Mononuclear cell (primary cell): ENCODE measurements around the gene ENTREP1. TPM values are rescaled to one million over a fixed set of nuclear protein-coding genes. Genes with fewer than 3 reads are reported as not detected.
"Not testable (repeated sequence)": the region's sequence is repeated elsewhere in the genome, so short reads cannot be mapped to it uniquely, and the experiment has no call there.

Source experiments
- H3K27me3 ChIP-seq: 2 replicates; pipeline ENCODE4 v1.6.0; 2011; ENCODE audit warnings: low read length, control low read depth; ENCODE audit not compliant: insufficient read depth
- H3K4me1 ChIP-seq: 2 replicates; pipeline ENCODE4 v1.5.1; 2011; ENCODE audit warnings: mild to moderate bottlenecking, low read length, control low read depth; ENCODE audit not compliant: insufficient read depth
- H3K4me3 ChIP-seq: 2 replicates; pipeline ENCODE4 v1.5.1; 2011; ENCODE audit warnings: mild to moderate bottlenecking, low read length, moderate library complexity
- H3K9me3 ChIP-seq: 2 replicates; pipeline ENCODE4 v1.5.1; 2011; ENCODE audit warnings: low read depth, mild to moderate bottlenecking, control low read depth, low read length
- total RNA-seq: library from RNA; depleted of rRNA; stranded (reverse); fragments of >200 nt; gene quantifications from one replicate; pipeline ENCODE4 v1.2.3, GENCODE V29; 2012

ENTREP1 gene
- total RNA-seq, 1 donor: not detected

DNA sequence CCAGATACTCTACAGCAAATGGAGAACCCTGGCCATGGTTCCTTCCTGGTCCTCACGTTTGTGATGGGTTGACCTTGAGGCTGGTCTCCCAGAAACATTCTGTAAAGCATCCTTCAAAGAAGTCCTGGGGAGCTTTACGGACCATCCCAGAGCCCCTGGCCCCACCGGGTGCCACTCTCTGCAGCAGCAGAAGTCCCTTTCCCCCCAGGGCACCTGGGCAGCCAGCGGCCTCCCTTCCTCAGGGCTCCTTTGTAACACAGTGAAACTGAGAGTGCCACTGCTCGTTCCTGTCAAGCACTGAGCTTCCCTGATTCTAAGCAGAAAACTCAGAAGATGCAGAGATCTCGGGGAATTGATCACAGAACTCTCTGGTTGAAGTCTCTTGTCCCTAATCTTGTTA lies 104.3 kb downstream of the ENTREP1 start:
- no peaks in the 10 kb centered on the region for H3K27me3 ChIP-seq
- H3K4me1 ChIP-seq: no peaks in the 10 kb centered on the region
- no peaks in the 10 kb centered on the region for H3K9me3 ChIP-seq
- H3K4me3 ChIP-seq: no peak overlapping the region

- no peaks in the 10 kb centered on the region for H3K9me3 ChIP-seq
- H3K4me3 ChIP-seq: no peak overlapping the region
- H3K27me3 ChIP-seq: no peaks in the 10 kb centered on the region
- H3K4me1 ChIP-seq: no peaks in the 10 kb centered on the region
These were observed 105.2 kb downstream of the ENTREP1 start for GRCh38 chr9:69430206-69430605.

GRCh38 chr9:69431203-69431602 lies 106.2 kb downstream of the ENTREP1 start:
- no peaks in the 10 kb centered on the region for H3K4me1 ChIP-seq
- no peak overlapping the region for H3K4me3 ChIP-seq
- no peaks in the 10 kb centered on the region for H3K9me3 ChIP-seq
- H3K27me3 ChIP-seq: no peaks in the 10 kb centered on the region

- Histone ChIP-seq H3K4me3 (no peak overlapping the region), H3K27me3 (no peaks in the 10 kb centered on the region), H3K4me1 (no peaks in the 10 kb centered on the region), H3K9me3 (no peaks in the 10 kb centered on the region)
These were observed 106.8 kb downstream of the ENTREP1 start for GRCh38 chr9:69431777-69432176.

DNA sequence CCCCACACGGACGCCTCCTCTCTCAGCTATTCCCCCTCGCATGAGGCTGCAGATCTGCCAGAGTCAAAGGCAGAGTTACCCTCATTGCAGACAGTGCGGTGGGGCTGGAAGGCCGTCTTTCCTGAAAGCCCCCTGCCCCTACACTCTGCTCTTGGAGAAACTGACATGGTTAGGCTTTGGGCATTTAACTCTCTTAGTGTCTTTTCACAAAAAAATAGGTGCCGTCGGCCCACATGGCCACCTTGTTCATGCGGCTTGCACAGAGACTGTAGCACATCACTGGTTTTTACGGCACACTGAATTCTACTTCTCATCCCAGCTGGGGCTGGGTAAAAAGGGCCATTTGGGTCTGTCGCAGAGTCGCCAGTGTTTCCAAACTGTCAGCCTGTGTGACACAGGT lies 107.6 kb downstream of the ENTREP1 start:
- no peak overlapping the region for H3K4me3 ChIP-seq
- H3K9me3 ChIP-seq: no peaks in the 10 kb centered on the region
- H3K27me3 ChIP-seq: no peaks in the 10 kb centered on the region
- H3K4me1 ChIP-seq: no peaks in the 10 kb centered on the region

GRCh38 chr9:69433392-69433791 lies 108.4 kb downstream of the ENTREP1 start:
- no peaks in the 10 kb centered on the region for H3K9me3 ChIP-seq
- H3K4me3 ChIP-seq: no peak overlapping the region
- no peaks in the 10 kb centered on the region for H3K4me1 ChIP-seq
- H3K27me3 ChIP-seq: no peaks in the 10 kb centered on the region

GRCh38 chr9:69433968-69434367 lies 109.0 kb downstream of the ENTREP1 start:
- Histone ChIP-seq H3K27me3 (no peaks in the 10 kb centered on the region), H3K4me3 (no peak overlapping the region), H3K9me3 (no peaks in the 10 kb centered on the region), H3K4me1 (no peaks in the 10 kb centered on the region)

DNA sequence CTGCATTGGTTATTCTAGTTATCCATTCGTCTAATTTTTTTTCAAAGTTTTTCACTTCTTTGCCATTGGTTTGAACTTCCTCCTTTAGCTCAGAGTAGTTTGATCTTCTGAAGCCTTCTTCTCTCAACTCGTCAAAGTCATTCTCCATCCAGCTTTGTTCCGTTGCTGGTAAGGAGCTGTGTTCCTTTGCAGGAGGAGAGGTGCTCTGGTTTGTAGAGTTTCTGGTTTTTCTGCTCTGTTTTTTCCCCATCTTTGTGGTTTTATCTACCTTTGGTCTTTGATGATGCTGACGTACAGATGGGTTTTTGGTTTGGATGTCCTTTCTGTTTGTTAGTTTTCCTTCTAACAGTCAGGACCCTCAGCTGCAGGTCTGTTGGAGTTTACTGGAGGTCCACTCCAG lies 114.6 kb downstream of the ENTREP1 start:
- H3K4me1 ChIP-seq, H3K27me3 ChIP-seq, H3K9me3 ChIP-seq, H3K4me3 ChIP-seq: not testable (repeated sequence)

GRCh38 chr9:69440254-69440955 lies 115.4 kb downstream of the ENTREP1 start:
- not testable (repeated sequence) for H3K27me3 ChIP-seq, H3K4me3 ChIP-seq, H3K9me3 ChIP-seq, H3K4me1 ChIP-seq

Other genes with a start within 250 kb of the ENTREP1 start
- 16.1 TPM for gene TJP2, start 150.9 kb upstream of the ENTREP1 start, total RNA-seq